Kasumi-1 (cell line): ENCODE data around the gene ZSCAN5B.
"Not testable (repeated sequence)": the region's sequence is repeated elsewhere in the genome, so short reads cannot be mapped to it uniquely, and the experiment has no call there.

Experiments
- DNase-seq, 2 experiments: peaks; one replicate each; lab custom pipeline; 2025; lab: John Stamatoyannopoulos, UW

The ZSCAN5B gene

GRCh38 chr19:56197646-56198045, at the start of gene ZSCAN5B:
TSS of gene ZSCAN5B (minus strand) at chr19:56197783. CDS start at chr19:56193052, 4,731 bp downstream.
- DNase-seq = not testable (repeated sequence)

GRCh38 chr19:56245764-56246163, 48.2 kb upstream of the ZSCAN5B start:
- not testable (repeated sequence) for DNase-seq

DNA sequence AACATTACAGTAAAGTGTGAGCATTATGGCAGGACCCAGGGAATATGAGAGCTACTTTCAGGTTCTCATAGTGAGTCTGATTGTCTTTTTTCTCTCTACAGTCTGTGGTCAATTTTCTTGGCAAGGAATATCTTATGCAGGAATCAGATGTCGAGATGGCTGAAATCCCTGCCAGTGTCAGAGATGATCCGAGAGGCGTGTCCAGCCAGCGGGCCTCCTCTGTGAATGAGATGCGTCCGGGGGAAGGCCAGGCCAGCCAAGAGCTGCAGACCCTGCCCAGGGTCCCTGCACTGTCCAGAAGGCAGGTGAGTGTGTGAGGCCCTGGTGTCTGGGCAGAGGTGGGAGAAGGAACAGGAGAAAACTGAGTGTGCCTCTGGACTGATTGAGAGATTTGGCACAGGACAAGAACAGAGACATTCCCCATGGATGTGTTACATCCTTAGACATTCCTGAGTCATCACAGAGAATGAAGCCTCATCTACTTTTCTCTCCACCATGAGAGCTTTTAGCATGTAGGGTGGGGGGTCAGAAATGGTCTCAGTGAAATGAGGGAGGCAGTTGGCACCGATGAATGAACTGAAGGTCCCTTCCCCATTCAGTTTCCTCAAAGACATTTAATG, 47.6 kb upstream of the ZSCAN5B start:
- DNase-seq = no peak

DNA sequence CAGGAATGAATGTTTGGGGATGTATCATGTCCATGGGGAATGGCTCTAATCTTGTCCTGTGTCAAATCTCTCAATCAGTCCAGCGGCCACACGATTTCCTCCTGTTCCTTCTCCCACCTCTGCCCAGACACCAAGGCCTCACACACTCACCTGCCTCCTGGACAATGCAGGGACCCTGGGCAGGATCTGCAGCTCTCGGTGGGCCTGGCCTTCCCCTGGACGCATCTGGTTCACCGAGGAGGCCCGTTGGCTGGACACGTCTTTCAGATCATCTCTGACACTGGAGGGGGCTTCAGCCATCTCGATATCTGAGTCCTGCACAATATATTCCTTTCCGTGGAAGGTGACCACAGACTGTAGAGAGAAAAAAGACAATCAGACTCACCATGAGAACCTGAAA, 25.9 kb upstream of the ZSCAN5B start:
- no peak for DNase-seq

DNA sequence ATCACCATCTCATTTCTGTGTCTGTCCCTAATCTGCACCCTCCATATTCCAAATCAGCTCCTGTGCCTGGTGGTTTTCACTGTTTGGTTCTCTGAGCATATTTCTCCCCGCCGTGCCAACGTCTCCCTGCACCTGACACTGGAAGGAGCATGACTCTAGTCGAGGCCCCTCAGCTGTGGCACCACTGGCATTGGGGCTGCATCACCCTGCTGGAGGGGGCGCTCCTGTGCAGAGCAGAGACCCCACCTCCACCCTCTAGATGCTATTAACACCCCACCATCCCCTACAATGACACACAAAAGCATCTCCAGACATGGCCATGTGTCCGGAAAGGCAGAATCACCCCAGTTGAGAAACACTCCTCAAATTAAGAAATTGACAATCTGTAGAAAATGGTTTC, 25.3 kb upstream of the ZSCAN5B start:
- DNase-seq = no peak

GRCh38 chr19:56221851-56222250, 24.3 kb upstream of the ZSCAN5B start:
- DNase-seq = no peak

DNA sequence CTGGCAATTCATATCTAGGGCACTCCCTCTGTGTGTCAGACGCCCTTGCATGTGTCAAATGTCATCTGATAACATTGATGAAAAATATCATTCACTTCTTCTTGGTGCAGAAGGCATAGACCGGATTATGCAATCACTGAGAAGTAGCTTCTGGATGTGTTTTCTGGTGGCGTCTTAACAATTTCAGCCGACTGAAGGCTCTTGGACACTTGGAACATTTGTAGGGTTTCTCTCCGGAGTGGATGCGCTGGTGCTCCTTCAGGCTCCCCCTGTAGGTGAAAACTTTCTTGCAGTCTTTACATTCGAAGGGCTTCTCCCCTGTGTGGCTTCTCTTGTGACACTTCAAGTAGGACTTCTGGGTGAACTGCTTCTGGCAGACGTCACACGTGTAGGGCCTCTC, 23.9 kb upstream of the ZSCAN5B start:
- DNase-seq = not testable (repeated sequence)

DNA sequence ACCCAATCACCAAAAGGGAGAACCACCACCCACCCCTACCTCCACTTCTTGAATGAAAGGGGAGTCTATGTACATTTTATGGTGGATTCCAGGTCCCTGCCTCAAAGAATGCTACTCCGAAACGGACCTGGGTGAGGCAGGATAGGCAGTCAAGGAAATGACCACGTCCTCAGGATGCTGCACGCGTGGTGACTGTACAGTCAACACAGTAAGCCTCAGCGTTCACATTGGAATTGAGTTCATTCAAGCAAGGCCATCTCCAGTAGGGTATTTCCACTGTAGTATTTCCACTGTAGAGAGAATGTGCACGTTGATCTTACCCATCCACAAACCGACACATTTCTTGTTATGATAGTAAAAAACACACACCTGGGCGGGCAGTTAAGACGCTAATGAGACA, 21.4 kb upstream of the ZSCAN5B start:
- no peak for DNase-seq

DNA sequence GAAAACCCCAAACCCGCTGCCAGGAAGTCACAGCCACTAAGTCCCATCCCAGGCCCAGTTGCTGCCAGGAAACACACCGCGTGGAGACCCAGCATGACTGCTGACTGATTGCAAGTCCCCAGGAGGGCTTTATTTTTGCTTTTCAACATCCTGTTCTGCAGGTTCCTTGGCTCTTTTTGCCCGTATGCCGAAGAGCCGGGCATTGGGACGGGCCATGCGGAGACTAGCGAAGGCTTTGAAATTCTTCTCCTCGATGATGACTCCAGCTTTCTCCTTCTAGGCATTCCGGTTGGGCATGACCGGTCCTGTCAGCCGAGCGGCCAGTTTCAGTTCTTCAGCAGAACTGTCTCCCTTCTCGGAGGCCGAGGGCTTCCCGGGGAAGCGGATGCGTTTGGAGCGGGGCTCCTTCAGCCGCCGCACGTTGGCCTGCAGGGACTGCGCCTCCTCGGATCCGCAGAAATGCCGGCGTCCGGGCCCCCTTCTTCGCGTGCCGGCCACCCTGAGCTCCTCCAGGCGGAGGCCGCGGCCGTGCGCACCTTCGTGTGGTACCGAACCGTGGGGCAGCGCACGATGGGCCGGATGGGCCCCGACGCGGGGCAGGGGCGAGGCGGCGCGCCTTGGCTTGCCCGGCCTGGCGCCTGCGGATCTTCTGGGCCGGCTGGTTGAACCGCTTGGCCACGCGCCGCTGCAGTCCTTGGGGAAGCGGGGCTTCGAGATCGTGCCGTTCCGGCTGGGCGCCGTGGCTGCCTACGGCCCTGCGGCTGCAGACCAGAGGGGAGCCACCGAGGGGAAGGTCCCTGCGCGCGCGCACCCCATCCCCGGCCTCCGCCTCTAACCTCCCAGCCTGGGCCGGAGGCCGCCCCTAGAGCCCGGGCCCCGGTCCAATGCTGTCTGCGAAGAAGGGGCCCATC, 19.7 kb upstream of the ZSCAN5B start:
- no peak for DNase-seq

- no peak for DNase-seq
These were observed 14.1 kb upstream of the ZSCAN5B start for GRCh38 chr19:56211718-56212117.

DNA sequence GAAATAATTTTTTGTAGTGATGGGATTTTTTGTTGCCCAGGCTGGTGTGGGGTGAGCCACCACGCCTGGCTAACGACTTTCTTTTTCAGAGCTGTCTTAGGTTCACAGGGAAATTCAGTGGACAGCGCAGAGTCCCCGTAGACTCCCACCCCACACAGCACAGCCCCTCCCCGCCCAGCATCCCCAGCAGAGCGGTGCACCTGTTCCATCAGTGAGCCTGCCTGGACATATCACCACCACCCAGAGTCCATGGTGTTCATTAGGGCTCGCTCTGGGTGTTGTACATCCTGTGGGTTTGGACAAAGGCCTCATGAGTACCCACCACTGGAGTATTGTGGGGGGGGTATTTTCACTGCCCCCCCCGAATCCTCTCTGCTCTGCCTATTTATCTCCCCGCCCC, 12.5 kb upstream of the ZSCAN5B start:
- DNase-seq = not testable (repeated sequence)

DNA sequence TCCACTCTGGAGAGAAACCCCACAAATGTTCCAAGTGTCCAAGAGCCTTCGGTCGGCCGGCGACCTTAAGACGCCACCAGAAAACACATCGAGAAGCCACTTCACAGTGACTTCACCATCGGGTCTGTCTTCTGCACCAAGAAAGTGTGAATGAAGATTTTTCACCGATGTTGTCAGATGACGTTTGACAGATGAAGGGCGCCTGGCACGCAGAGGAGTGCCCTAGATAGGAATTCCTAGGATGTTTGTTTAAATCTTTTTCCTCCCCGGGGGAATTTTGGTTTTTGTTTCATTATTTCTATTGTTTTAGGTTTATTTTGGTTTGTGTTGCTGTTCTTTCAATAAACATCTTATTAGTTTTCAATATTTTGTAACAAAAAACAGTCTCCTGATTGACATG, 11.5 kb upstream of the ZSCAN5B start:
- DNase-seq = no peak

DNA sequence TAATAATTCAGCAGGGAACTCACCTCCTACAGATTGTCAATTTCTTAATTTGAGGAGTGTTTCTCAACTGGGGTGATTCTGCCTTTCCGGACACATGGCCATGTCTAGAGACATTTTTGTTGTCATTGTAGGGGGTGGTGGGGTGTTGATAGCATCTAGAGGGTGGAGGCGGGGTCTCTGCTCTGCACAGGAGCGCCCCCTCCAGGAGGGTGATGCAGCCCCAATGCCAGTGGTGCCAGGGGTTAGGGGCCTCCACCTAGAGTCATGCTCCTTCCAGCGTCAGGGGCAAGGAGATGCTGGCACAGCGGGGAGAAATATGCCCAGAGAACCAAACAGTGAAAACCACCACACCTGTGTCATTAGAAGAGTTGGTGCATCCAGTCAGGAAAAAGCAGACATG, 10.0 kb upstream of the ZSCAN5B start:
- not testable (repeated sequence) for DNase-seq

GRCh38 chr19:56201973-56202372, 4.4 kb upstream of the ZSCAN5B start, which contains the start of gene ZSCAN5C:
TSS of gene ZSCAN5C (plus strand) at chr19:56202273. CDS start at chr19:56205914, 3,641 bp downstream.
- DNase-seq = no peak

- DNase-seq = no peak
These were observed 2.1 kb upstream of the ZSCAN5B start for GRCh38 chr19:56199687-56200086.

DNA sequence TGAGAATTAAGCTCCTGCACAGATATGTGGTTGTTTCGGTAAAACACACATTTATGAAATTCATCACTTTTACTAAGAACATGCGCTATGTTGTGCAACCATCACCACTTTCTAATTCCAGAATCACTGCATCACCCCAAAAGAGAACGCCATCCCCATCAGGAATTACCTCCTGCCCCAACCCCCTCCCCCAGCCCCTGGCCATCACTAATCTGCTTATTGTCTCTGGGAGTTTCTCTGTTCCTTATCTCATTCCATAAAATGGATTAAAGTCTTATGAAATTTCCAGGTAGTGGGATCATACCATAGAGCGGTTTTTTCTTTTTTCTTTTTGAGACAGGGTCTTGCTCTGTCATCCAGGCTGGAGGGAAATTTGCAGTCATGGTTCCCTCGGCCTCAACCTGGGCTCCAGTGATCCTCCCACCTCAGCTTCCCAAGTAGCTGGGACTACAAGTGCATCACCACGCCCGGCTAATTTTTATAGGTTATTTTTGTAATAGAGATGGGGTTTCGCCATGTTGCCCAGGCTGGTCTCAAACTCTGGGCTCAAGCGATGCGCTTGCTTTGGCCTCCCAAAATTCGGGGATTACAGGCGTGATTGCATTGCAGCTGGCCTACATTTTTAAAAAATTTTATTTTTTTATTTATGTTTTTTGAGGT, 3.5 kb downstream of the ZSCAN5B start:
- no peak for DNase-seq

DNA sequence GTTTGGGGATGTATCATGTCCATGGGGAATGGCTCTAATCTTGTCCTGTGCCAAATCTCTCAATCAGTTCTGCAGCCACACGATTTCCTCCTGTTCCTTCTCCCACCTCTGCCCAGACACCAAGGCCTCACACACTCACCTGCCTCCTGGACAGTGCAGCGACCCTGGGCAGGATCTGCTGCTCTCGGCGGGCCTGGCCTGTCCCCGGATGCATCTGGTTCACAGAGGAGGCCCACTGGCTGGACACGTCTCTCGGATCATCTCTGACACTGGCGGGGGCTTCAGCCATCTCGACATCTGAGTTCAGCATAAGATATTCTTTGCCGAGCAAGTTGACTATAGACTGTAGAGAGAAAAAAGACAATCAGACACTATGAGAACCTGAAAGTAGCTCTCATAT, 5.9 kb downstream of the ZSCAN5B start:
- no peak for DNase-seq

DNA sequence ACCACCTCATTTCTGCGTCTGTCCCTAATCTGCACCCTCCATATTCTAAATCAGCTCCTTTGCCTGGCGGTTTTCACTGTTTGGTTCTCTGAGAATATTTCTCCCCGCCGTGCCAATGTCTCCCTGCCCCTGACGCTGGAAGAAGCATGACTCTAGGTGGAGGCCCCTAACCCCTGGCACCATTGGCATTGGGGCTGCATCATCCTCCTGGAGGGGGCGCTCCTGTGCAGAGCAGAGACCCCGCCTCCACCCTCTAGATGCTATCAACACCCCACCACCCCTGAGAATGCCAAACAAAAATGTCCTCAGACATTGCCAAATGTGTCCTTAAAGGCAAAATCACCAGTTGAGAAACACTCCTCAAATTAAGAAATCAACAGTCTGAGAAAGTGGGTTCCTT, 6.5 kb downstream of the ZSCAN5B start:
- no peak for DNase-seq

GRCh38 chr19:56189785-56190184, 7.8 kb downstream of the ZSCAN5B start:
- DNase-seq = no peak

GRCh38 chr19:56177564-56178243, 19.9 kb downstream of the ZSCAN5B start:
- no peak for DNase-seq

DNA sequence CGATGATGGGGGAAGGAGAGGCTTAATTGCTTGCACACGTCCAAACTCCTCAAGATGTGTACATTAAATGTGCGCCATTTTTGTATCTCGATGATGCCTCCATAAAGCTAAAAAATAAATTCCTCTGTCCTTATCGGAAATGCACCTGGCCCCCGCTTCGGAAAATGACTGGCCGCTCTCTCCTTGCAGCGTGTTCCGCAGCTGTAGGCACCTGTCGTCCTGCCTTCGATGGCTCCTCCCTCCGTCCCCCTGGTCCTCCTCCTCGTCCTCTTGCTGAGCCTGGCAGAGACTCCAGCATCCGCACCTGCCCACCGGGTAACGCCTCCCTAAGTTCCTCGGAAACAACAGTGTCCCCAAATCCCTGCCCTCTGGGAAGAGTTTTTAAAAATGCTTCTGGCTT, 20.7 kb downstream of the ZSCAN5B start:
- DNase-seq = no peak

- not testable (repeated sequence) for DNase-seq
These were observed 21.3 kb downstream of the ZSCAN5B start for GRCh38 chr19:56176310-56176709.
